Keratinocyte (primary cell): ENCODE results near the gene ADAMTS2.

ENCODE experiments used
- CTCF ChIP-seq, 3 experiments: IDR thresholded peaks in 1 of 3; conservative IDR thresholded peaks in 1 of 3; optimal IDR thresholded peaks in 1 of 3; 2 replicates in 2 of 3; 3 replicates in 1 of 3; pipeline versions ENCODE3 to v1.5.1; 2011; ENCODE audit warnings: low read length in 3 of 3, mild to moderate bottlenecking in 3 of 3, moderate library complexity in 2 of 3, control low read depth in 1 of 3, inconsistent platforms in 1 of 3; ENCODE audit not compliant: insufficient read depth in 2 of 3; ENCODE audit errors: extremely low read depth in 1 of 3
- EZH2 ChIP-seq: IDR thresholded peaks from one replicate; pipeline ENCODE4 v1.6.1; 2012; ENCODE audit warnings: inconsistent platforms, mild to moderate bottlenecking, low read length, moderate library complexity

GRCh38 chr5:179294891-179295777, 50.1 kb downstream of the ADAMTS2 start:
- TF ChIP-seq CTCF (optimal IDR thresholded peaks at IDR 0.05 in 1 of 3, IDR thresholded peaks at IDR 0.05 in 1 of 3, conservative IDR thresholded peaks at IDR 0.05 in 1 of 3; ENCODE audit: extremely low read depth in 1 of 3, insufficient read depth in 2 of 3, low read length in 3 of 3): no peak
- no peak for TF ChIP-seq EZH2
